HCT116 (cell line): Measurements from ENCODE around the gene ACADS.

Source experiments
- CEBPB ChIP-seq: IDR thresholded peaks from 2 replicates; pipeline ENCODE4 v1.6.1; 2012; ENCODE audit warnings: low read depth
- EZH2 ChIP-seq: fragments of 200-600 bp; sonication (generic); IDR thresholded peaks from 2 replicates; pipeline ENCODE4 v1.6.1; 2017; ENCODE audit warnings: antibody characterized with exemption, mixed run types
- EZH2phosphoT487 ChIP-seq: fragments of 200-600 bp; IDR thresholded peaks from 2 replicates; pipeline ENCODE4 v1.6.1; 2018; ENCODE audit warnings: antibody characterized with exemption, borderline replicate concordance
- POLR2A ChIP-seq: IDR thresholded peaks from 2 replicates; pipeline ENCODE4 v1.7.0; 2011; ENCODE audit warnings: borderline replicate concordance; ENCODE audit not compliant: insufficient read depth, insufficient read length; ENCODE audit errors: extremely low read depth
- RAD21 ChIP-seq: IDR thresholded peaks from 2 replicates; pipeline ENCODE4 v1.6.1; 2012; ENCODE audit warnings: low read depth, mild to moderate bottlenecking
- REST ChIP-seq: IDR thresholded peaks from 2 replicates; pipeline ENCODE4 v1.6.1; 2012; ENCODE audit warnings: low read depth
- ZNF274 ChIP-seq: fragments of 200-500 bp; sonication (Bioruptor generic); IDR thresholded peaks from 2 replicates; pipeline ENCODE4 v1.6.1; 2014; ENCODE audit warnings: mild to moderate bottlenecking, low read depth, low read length, inconsistent platforms
- TF ChIP-seq, protein P1 (sequence below), 3 experiments: fragments of 200-600 bp in 1 of 3; sonication (generic) in 1 of 3; IDR thresholded peaks in 2 of 3; conservative IDR thresholded peaks in 1 of 3; 2 replicates each; pipeline ENCODE4 v1.5.1; 2012 to 2017; ENCODE audit warnings: low read depth in 2 of 3, low read length in 2 of 3, antibody characterized with exemption in 1 of 3, borderline replicate concordance in 1 of 3, control low read depth in 1 of 3, mild to moderate bottlenecking in 1 of 3, mixed read lengths in 1 of 3, mixed run types in 1 of 3, moderate library complexity in 1 of 3; ENCODE audit not compliant: insufficient read depth in 1 of 3
- TF ChIP-seq, protein P2 (sequence below): IDR thresholded peaks from 2 replicates; pipeline ENCODE4 v1.6.1; 2012

DNA sequence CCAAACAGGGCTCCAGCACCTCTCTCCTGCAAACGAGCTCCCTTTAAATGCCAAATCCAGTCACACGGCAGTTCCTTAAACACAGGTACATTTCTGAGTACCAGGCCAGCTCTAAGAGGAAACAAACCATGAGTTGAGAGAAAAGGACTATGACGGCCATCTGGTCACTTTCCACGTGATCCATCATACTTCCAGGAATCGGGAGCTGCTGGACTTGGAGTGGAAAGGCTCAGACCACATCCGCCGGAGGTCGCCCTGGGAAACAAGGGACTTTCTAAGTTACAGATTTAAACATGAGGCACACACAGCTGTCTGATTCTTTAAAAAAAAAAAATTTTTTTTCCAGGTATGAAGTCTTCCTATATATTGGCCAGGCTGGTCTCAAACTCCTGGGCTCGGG lies 39.2 kb downstream of the ACADS start:
- TF ChIP-seq POLR2A (no peak), ZNF274 (no peak), CEBPB (no peak), REST (no peak), RAD21 (no peak), EZH2phosphoT487 (no peak), EZH2 (no peak)
- TF ChIP-seq, protein P1, sequence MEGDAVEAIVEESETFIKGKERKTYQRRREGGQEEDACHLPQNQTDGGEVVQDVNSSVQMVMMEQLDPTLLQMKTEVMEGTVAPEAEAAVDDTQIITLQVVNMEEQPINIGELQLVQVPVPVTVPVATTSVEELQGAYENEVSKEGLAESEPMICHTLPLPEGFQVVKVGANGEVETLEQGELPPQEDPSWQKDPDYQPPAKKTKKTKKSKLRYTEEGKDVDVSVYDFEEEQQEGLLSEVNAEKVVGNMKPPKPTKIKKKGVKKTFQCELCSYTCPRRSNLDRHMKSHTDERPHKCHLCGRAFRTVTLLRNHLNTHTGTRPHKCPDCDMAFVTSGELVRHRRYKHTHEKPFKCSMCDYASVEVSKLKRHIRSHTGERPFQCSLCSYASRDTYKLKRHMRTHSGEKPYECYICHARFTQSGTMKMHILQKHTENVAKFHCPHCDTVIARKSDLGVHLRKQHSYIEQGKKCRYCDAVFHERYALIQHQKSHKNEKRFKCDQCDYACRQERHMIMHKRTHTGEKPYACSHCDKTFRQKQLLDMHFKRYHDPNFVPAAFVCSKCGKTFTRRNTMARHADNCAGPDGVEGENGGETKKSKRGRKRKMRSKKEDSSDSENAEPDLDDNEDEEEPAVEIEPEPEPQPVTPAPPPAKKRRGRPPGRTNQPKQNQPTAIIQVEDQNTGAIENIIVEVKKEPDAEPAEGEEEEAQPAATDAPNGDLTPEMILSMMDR (IDR thresholded peaks at IDR 0.05 in 2 of 3, conservative IDR thresholded peaks at IDR 0.05 in 1 of 3; ENCODE audit: borderline replicate concordance in 1 of 3, insufficient read depth in 1 of 3, low read depth in 2 of 3, low read length in 2 of 3) = no peak
- TF ChIP-seq, protein P2, sequence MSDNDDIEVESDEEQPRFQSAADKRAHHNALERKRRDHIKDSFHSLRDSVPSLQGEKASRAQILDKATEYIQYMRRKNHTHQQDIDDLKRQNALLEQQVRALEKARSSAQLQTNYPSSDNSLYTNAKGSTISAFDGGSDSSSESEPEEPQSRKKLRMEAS = no peak
